HEK293 (cell line): Measurements from ENCODE around the gene CXXC4.

Experiments
- CTCF ChIA-PET: fragments of 350-600 bp; formaldehyde crosslinking; extraction: SDS; loops from one replicate; lab custom pipeline; 2021; ENCODE audit warnings: antibody characterized with exemption; lab: Yijun Ruan, JAX
- POLR2A ChIA-PET: fragments of 300-600 bp; formaldehyde crosslinking; extraction: SDS; loops from one replicate; lab custom pipeline; 2020; ENCODE audit warnings: antibody characterized with exemption, inconsistent platforms; lab: Yijun Ruan, JAX
- H3K27ac ChIP-seq: fragments of 200-500 bp; sonication (Bioruptor generic); 2 replicates; pipeline ENCODE4 v1.5.1; 2014; ENCODE audit warnings: low read depth, low read length, control low read depth, inconsistent platforms; ENCODE audit errors: extremely low read depth
- H3K36me3 ChIP-seq, 2 experiments: fragments of 200-500 bp in 1 of 2; sonication (Bioruptor generic) in 1 of 2; 1 replicate in 1 of 2; 2 replicates in 1 of 2; pipeline ENCODE4 v1.5.1; 2014 to 2017; ENCODE audit warnings: inconsistent platforms in 2 of 2, low read length in 2 of 2; ENCODE audit not compliant: control insufficient read depth in 2 of 2, insufficient read depth in 1 of 2
- H3K4me1 ChIP-seq: fragments of 200-500 bp; sonication (Bioruptor generic); 2 replicates; pipeline ENCODE4 v1.5.1; 2014; ENCODE audit warnings: mild to moderate bottlenecking, low read length, inconsistent platforms; ENCODE audit not compliant: control insufficient read depth, insufficient read depth
- H3K4me3 ChIP-seq: 2 replicates; pipeline ENCODE4 v1.5.1; 2011; ENCODE audit warnings: low read depth, mild to moderate bottlenecking, control low read depth, low read length, moderate library complexity
- H3K9me3 ChIP-seq: fragments of 200-500 bp; sonication (Bioruptor generic); 2 replicates; pipeline ENCODE4 v1.5.1; 2014; ENCODE audit warnings: low read depth, low read length, inconsistent platforms; ENCODE audit not compliant: control insufficient read depth, insufficient read depth
- KLF10 ChIP-seq: fragments of 450-650 bp; IDR thresholded peaks from 2 replicates; pipeline ENCODE4 v1.5.1; 2018; ENCODE audit warnings: missing biosample characterization, mild to moderate bottlenecking, missing genetic modification characterization
- ZBTB10 ChIP-seq: fragments of 450-650 bp; formaldehyde crosslinking; IDR thresholded peaks from 2 replicates; pipeline ENCODE4 v1.5.1; 2016; ENCODE audit warnings: missing biosample characterization, missing genetic modification characterization
- ZFP41 ChIP-seq: fragments of 450-650 bp; formaldehyde crosslinking; IDR thresholded peaks from 2 replicates; pipeline ENCODE4 v1.5.1; 2016; ENCODE audit warnings: missing biosample characterization, missing genetic modification characterization, borderline replicate concordance
- ZIC2 ChIP-seq: fragments of 450-650 bp; formaldehyde crosslinking; IDR thresholded peaks from 2 replicates; pipeline ENCODE4 v1.5.1; 2016; ENCODE audit warnings: missing biosample characterization, missing genetic modification characterization
- ZNF132 ChIP-seq: fragments of 450-650 bp; formaldehyde crosslinking; IDR thresholded peaks from 2 replicates; pipeline ENCODE4 v1.5.1; 2017; ENCODE audit warnings: missing biosample characterization, missing genetic modification characterization, borderline replicate concordance
- ZNF148 ChIP-seq: fragments of 450-650 bp; formaldehyde crosslinking; IDR thresholded peaks from 2 replicates; pipeline ENCODE4 v1.5.0; 2017; ENCODE audit warnings: missing biosample characterization, missing genetic modification characterization, borderline replicate concordance
- ZNF169 ChIP-seq: fragments of 450-650 bp; formaldehyde crosslinking; IDR thresholded peaks from 2 replicates; pipeline ENCODE4 v1.5.1; 2016; ENCODE audit warnings: missing biosample characterization, missing genetic modification characterization
- ZNF239 ChIP-seq: fragments of 450-650 bp; formaldehyde crosslinking; IDR thresholded peaks from 2 replicates; pipeline ENCODE4 v1.5.1; 2016; ENCODE audit warnings: missing biosample characterization, missing genetic modification characterization
- ZNF302 ChIP-seq: fragments of 450-650 bp; formaldehyde crosslinking; IDR thresholded peaks from 2 replicates; pipeline ENCODE4 v1.5.1; 2016; ENCODE audit warnings: missing biosample characterization, missing genetic modification characterization, low read depth
- ZNF311 ChIP-seq: fragments of 450-650 bp; formaldehyde crosslinking; IDR thresholded peaks from 2 replicates; pipeline ENCODE4 v1.5.1; 2017; ENCODE audit warnings: missing biosample characterization, missing genetic modification characterization, borderline replicate concordance
- ZNF48 ChIP-seq: fragments of 450-650 bp; formaldehyde crosslinking; IDR thresholded peaks from 2 replicates; pipeline ENCODE4 v1.5.1; 2016; ENCODE audit warnings: missing biosample characterization, missing genetic modification characterization
- ZNF488 ChIP-seq: fragments of 450-650 bp; formaldehyde crosslinking; IDR thresholded peaks from 2 replicates; pipeline ENCODE4 v1.5.1; 2016; ENCODE audit warnings: missing biosample characterization, missing genetic modification characterization
- ZNF501 ChIP-seq: fragments of 450-650 bp; formaldehyde crosslinking; IDR thresholded peaks from 2 replicates; pipeline ENCODE4 v1.5.1; 2016; ENCODE audit warnings: missing biosample characterization, missing genetic modification characterization
- ZNF529 ChIP-seq: fragments of 450-650 bp; formaldehyde crosslinking; IDR thresholded peaks from 2 replicates; pipeline ENCODE4 v1.5.1; 2017; ENCODE audit warnings: missing genetic modification characterization, missing biosample characterization; ENCODE audit not compliant: insufficient replicate concordance
- ZNF596 ChIP-seq: fragments of 450-650 bp; IDR thresholded peaks from 2 replicates; pipeline ENCODE4 v1.5.0; 2018; ENCODE audit warnings: missing biosample characterization, mild to moderate bottlenecking, missing genetic modification characterization, moderate library complexity
- ZNF664 ChIP-seq: fragments of 450-650 bp; formaldehyde crosslinking; IDR thresholded peaks from 2 replicates; pipeline ENCODE4 v1.5.1; 2016; ENCODE audit warnings: missing biosample characterization, missing genetic modification characterization
- ZNF768 ChIP-seq: fragments of 450-650 bp; formaldehyde crosslinking; IDR thresholded peaks from 2 replicates; pipeline ENCODE4 v1.5.1; 2018; ENCODE audit warnings: missing biosample characterization, mild to moderate bottlenecking, missing genetic modification characterization
- ZNF791 ChIP-seq: fragments of 450-650 bp; formaldehyde crosslinking; IDR thresholded peaks from 2 replicates; pipeline ENCODE4 v1.5.1; 2016; ENCODE audit warnings: missing biosample characterization, missing genetic modification characterization
- TF ChIP-seq, protein P1 (sequence below): fragments of 450-650 bp; formaldehyde crosslinking; IDR thresholded peaks from 2 replicates; pipeline ENCODE4 v1.5.1; 2016; ENCODE audit warnings: missing biosample characterization, missing genetic modification characterization
- TF ChIP-seq, protein P2 (sequence below): fragments of 450-650 bp; formaldehyde crosslinking; IDR thresholded peaks from 2 replicates; pipeline ENCODE4 v1.5.1; 2016; ENCODE audit warnings: missing biosample characterization, missing genetic modification characterization
- TF ChIP-seq, protein P3 (sequence below): fragments of 450-650 bp; formaldehyde crosslinking; IDR thresholded peaks from 2 replicates; pipeline ENCODE4 v1.5.1; 2016; ENCODE audit warnings: missing biosample characterization, missing genetic modification characterization

Gene CXXC4

GRCh38 chr4:104436542-104436941 is 58.2 kb downstream of the CXXC4 start (continued):
- no peak for TF ChIP-seq ZNF488
- no peak for TF ChIP-seq ZNF169 (tag by site-specific recombination)
- no peak for TF ChIP-seq ZNF529 (tag by site-specific recombination)

- Histone ChIP-seq H3K4me3 (no peak overlapping the region), H3K36me3 (no peaks in the 10 kb centered on the region), H3K4me1 (no peaks in the 10 kb centered on the region), H3K27ac (no peak overlapping the region), H3K9me3 (no peaks in the 10 kb centered on the region)
- ChIA-PET POLR2A (no interaction called here), CTCF (interaction anchor here (0.6 kb wide), 1 partner anchor 1371 kb away, joined by 3 read pairs; no protein-coding TSS in a partner anchor)
- TF ChIP-seq ZNF132 (no peak), ZIC2 (peak; percentile 60), ZNF791 (tag by site-specific recombination) (no peak)
Measured at GRCh38 chr4:104429150-104429741, 65.4 kb downstream of the CXXC4 start.

- CTCF ChIA-PET, result no interaction called here
- Histone ChIP-seq H3K9me3 (no peaks in the 10 kb centered on the region), H3K27ac (no peak overlapping the region), H3K36me3 (no peaks in the 10 kb centered on the region), H3K4me3 (no peak overlapping the region), H3K4me1 (no peaks in the 10 kb centered on the region)
- POLR2A ChIA-PET, result no interaction called here
- TF ChIP-seq ZNF48 (tag by site-specific recombination), result no peak
- no peak for TF ChIP-seq ZNF302
- TF ChIP-seq, protein P1, sequence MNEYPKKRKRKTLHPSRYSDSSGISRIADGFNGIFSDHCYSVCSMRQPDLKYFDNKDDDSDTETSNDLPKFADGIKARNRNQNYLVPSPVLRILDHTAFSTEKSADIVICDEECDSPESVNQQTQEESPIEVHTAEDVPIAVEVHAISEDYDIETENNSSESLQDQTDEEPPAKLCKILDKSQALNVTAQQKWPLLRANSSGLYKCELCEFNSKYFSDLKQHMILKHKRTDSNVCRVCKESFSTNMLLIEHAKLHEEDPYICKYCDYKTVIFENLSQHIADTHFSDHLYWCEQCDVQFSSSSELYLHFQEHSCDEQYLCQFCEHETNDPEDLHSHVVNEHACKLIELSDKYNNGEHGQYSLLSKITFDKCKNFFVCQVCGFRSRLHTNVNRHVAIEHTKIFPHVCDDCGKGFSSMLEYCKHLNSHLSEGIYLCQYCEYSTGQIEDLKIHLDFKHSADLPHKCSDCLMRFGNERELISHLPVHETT (tag by site-specific recombination), result no peak
- no peak for TF ChIP-seq ZNF501 (tag by site-specific recombination)
- TF ChIP-seq ZNF529 (tag by site-specific recombination), result no peak
- TF ChIP-seq ZFP41 (tag by site-specific recombination), result no peak
- no peak for TF ChIP-seq KLF10 (tag by site-specific recombination)
- no peak for TF ChIP-seq ZNF148
- no peak for TF ChIP-seq ZNF664 (tag by site-specific recombination)
- no peak for TF ChIP-seq ZNF311 (tag by site-specific recombination)
- TF ChIP-seq, protein P2, sequence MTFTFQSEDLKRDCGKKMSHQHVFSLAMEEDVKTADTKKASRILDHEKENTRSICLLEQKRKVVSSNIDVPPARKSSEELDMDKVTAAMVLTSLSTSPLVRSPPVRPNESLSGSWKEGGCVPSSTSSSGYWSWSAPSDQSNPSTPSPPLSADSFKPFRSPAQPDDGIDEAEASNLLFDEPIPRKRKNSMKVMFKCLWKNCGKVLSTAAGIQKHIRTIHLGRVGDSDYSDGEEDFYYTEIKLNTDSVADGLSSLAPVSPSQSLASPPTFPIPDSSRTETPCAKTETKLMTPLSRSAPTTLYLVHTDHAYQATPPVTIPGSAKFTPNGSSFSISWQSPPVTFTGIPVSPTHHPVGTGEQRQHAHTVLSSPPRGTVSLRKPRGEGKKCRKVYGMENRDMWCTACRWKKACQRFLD (tag by site-specific recombination), result no peak
- no peak for TF ChIP-seq ZNF239 (tag by site-specific recombination)
- TF ChIP-seq ZNF768 (tag by site-specific recombination), result no peak
- TF ChIP-seq ZBTB10 (tag by site-specific recombination), result no peak
- TF ChIP-seq, protein P3, sequence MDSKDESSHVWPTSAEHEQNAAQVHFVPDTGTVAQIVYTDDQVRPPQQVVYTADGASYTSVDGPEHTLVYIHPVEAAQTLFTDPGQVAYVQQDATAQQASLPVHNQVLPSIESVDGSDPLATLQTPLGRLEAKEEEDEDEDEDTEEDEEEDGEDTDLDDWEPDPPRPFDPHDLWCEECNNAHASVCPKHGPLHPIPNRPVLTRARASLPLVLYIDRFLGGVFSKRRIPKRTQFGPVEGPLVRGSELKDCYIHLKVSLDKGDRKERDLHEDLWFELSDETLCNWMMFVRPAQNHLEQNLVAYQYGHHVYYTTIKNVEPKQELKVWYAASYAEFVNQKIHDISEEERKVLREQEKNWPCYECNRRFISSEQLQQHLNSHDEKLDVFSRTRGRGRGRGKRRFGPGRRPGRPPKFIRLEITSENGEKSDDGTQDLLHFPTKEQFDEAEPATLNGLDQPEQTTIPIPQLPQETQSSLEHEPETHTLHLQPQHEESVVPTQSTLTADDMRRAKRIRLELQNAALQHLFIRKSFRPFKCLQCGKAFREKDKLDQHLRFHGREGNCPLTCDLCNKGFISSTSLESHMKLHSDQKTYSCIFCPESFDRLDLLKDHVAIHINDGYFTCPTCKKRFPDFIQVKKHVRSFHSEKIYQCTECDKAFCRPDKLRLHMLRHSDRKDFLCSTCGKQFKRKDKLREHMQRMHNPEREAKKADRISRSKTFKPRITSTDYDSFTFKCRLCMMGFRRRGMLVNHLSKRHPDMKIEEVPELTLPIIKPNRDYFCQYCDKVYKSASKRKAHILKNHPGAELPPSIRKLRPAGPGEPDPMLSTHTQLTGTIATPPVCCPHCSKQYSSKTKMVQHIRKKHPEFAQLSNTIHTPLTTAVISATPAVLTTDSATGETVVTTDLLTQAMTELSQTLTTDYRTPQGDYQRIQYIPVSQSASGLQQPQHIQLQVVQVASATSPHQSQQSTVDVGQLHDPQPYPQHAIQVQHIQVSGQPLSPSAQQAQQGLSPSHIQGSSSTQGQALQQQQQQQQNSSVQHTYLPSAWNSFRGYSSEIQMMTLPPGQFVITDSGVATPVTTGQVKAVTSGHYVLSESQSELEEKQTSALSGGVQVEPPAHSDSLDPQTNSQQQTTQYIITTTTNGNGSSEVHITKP (tag by site-specific recombination), result no peak
- TF ChIP-seq ZNF596 (tag by site-specific recombination), result no peak
Measured at GRCh38 chr4:104425948-104426347, 68.7 kb downstream of the CXXC4 start.
